ENCODE results near the gene PRKG1.
"Not testable (repeated sequence)": the region's sequence is repeated elsewhere in the genome, so short reads cannot be mapped to it uniquely, and the experiment has no call there.

The PRKG1 gene

DNA sequence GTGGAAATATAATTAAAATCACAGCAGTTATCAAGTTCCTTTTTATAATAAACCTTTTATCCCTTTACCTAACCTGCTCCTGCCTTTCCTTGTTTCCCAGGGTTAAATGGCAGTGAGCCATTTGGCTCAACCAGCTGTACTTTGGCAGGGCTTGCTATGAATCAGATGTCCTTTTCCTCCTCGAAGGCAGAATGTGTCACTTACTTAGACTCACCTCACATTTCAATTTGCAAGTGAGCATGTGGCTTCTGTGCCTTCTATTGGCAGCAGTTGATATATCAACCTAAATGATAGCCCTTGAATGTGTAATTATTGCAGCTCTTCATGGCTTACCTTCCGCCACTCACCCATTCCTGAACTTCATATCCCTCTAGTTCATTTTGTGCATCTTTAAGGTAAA, 323.4 kb downstream of the PRKG1 start:
- no peak for DNase-seq

DNA sequence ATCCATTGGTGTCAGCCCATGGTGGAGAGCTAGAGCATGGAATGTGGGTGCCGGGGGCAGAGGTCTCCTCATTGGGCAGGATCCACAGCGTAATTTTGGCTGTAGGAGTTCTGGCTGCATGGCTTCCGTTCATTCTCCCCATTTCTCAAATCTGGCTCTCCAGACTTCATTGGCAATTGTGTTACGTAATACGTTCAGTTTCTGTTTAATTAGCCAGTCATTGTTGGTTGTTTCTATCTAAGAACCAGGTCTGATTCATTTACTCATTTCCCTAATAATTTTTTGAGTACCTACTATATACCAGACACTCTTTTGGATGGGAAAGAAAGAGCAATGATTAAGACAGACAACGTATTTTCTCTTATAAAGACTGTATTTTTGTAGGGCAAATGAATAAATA, 325.6 kb downstream of the PRKG1 start:
- DNase-seq, result no peak

- no peak for DNase-seq
Measured at GRCh38 chr10:51400392-51401096, 326.3 kb downstream of the PRKG1 start.

DNA sequence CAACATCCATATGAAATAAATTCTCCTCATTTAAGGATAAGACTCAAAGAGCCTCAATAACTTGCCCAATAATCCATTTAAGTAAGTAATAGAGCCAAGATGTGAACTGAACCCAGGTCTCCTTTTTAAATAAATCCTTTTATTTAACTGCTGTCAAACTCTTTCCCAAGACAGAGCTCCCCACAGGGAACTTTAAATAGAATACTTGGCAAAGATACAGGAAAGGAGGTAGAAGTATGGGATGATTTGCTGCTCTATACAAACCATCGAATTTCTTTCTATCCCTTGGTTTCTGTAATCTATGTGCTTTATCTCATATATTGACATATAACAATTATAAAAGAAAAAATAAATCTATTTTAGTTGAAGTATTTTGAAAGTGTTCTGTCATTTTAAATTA, 329.2 kb downstream of the PRKG1 start:
- DNase-seq, result no peak

GRCh38 chr10:51405580-51406351, 331.5 kb downstream of the PRKG1 start:
- no peak for DNase-seq

- DNase-seq, result no peak
Measured at GRCh38 chr10:51406581-51406980, 332.3 kb downstream of the PRKG1 start.

DNA sequence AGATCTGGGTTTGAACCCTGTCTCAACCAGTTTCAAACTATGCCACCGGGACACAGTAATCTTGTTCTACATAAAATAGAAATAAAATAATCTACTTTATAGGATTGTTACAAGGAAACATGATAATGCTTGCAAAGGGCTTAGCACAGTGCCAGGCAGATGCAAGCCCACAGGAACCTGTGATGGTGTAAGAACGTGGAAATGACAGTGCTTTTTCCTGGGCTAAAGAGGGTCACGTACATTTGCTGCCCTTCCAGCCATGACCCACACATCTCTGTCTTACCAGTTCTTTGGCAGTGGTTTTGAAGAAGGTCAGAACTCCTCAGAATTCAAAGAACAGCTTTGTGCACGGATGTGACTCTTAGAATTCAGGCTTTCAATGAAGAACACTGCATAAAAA, 342.2 kb downstream of the PRKG1 start:
- no peak for DNase-seq

- DNase-seq, result no peak
Measured at GRCh38 chr10:51419196-51420093, 345.2 kb downstream of the PRKG1 start.

DNA sequence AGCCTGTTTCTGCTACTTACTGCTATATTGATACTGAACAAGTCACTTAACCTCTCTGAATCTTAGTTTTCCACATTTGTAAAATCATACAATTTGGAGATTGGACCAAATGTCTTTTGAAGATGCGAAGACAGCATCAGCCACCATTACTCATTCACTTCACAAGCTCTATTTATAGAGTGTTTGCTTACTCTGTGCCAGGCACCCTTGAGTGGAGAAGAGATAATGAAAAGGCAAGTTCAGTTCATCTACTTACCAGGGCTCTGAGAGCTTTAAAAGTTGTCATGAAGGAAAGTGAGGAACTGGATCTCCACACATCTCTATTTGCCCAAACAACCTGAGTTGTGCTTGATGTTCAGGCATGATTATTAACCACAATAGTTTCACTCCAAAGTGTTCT, 347.6 kb downstream of the PRKG1 start:
- DNase-seq, result no peak

GRCh38 chr10:51422311-51423120, 348.2 kb downstream of the PRKG1 start:
- DNase-seq, result no peak

DNA sequence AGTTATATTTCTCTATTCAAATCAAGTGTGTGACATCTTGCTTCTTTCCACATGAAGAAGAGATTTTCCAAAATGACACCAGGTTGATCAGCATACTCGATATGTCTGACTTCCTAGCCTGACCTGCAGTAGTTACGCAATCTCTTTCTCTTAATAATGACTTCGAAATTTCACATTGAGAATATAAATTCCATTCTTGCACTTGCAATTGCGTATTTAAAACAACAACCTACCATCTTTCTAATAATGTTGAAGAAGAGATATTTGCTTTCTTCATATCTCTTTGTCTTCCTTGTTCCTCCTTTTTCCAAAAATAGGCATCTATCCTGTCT, 348.8 kb downstream of the PRKG1 start:
- DNase-seq, result no peak

DNA sequence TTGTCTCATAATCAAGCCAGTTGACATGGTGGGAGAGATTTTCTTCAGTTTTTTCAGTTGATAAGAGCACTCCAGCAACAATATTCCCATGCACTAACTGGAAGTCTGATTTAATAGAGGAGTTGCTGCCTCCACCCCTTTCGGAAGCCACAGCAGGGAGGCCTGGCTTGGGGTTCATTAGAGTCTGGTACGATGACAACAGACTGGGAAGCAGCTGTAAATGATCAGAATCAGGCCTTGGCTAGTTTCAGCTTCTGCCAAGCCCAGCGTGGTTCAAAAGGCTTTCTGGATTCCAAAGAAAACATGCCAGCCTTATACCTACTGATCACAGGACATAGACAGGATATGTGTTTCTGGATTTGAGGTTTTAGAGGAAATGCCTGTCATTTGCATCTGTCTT, 351.1 kb downstream of the PRKG1 start:
- no peak for DNase-seq

- DNase-seq, result no peak
Measured at GRCh38 chr10:51427758-51428157, 353.5 kb downstream of the PRKG1 start.

GRCh38 chr10:51430506-51430905, 356.2 kb downstream of the PRKG1 start:
- DNase-seq, result no peak

DNA sequence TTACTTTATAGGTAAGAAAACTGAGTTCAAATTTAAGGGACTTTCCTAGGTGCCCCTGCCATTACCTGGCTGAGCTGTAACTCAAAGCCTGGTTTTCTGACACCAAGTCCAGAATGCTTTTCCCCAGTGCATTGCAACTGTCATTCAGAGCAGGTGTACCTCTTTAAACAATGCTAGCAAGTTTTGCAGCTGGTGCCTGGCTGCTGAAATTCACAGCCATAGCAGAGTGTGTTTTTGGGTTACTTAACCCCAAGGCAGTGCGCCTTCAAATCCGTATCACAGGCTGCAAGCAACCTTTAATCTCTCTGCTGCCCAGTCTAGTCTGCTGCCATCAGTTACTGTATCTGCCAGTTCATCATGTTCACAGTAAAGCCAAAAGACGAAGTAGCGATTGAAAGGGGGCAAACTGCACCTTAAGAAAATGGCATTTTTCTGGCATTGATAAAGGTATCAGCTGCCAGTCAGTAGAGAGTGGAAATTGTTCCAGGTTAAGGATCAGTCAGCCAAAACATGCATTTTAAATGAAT, 359.7 kb downstream of the PRKG1 start:
- DNase-seq, result no peak

- DNase-seq, result no peak
Measured at GRCh38 chr10:51436805-51437204, 362.5 kb downstream of the PRKG1 start.

GRCh38 chr10:51439645-51440044, 365.4 kb downstream of the PRKG1 start:
- no peak for DNase-seq

- DNase-seq, result no peak
Measured at GRCh38 chr10:51445588-51445987, 371.3 kb downstream of the PRKG1 start.

DNA sequence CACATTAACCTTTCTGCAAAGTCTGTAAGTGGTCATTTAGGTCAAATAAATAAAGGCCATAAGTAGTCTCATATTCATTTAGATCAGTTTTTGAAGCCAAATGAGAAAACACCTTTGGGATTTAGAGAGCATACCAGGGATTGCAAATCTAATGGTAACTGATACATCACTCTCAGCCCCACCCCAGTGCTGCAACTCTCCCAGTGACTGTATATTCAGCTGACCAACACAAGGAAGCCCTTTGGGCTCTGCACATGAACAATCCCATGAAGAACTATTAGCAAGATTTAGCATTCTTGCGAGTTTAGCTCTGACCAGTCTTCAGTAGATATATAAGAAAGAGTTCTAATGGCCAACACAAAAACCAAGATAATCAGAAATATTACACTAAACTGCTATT, 372.8 kb downstream of the PRKG1 start:
- DNase-seq, result no peak

GRCh38 chr10:51455762-51456161, 381.5 kb downstream of the PRKG1 start:
- DNase-seq, result not testable (repeated sequence)

GRCh38 chr10:51459476-51459875, 385.2 kb downstream of the PRKG1 start:
- no peak for DNase-seq

DNA sequence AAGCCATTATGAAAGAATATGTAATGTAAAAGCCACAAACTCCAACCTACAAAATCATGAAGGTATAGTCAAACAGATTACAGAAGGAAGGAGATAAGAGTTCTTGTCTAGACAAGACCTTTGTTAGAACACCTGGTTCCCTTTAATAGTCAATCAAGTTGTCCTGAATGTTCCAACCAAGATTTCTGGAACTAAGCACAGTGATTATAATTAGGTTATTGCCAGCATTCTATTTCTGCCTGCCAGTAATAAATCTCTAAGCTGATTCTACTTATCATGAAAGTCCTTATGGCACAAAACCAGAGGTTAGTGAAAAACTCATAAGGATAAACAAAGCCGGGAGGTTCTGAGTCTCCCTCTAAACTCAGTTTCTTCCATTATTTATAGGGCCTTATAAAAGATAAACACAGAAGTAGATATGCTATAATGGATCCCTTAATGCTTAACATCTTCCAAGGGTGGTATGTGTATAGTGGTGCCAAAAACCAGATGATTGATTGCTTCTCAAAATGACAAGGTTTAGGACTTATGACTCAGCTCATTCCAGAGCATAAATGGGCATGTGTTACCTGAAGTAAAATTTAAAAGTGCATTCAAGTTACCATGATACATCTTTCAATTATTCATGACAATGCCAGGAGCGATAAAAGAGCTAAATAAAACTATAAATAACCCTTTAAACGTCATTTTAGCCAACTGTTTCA, 387.9 kb downstream of the PRKG1 start:
- DNase-seq, result no peak

Data from activated naive CD4-positive, alpha-beta T cell treated with anti-CD3 and anti-CD28 coated beads, Interleukin-2, amount 50 U/mL, for 16 hours (primary cell).